Fibroblast of pulmonary artery (primary cell): ENCODE data around the gene TOPAZ1.

Source experiments
- DNase-seq: peaks from one replicate; pipeline ENCODE4 v3.0.0-alpha.2; 2010; ENCODE audit warnings: low read depth
- H3K4me3 ChIP-seq: replicated peaks from 2 replicates; pipeline ENCODE4 v1.5.1; 2011; ENCODE audit warnings: low read depth, mild to moderate bottlenecking, control low read depth, low read length, moderate library complexity
- CTCF ChIP-seq: IDR thresholded peaks from 2 replicates; pipeline ENCODE4 v1.5.1; 2011; ENCODE audit warnings: mild to moderate bottlenecking, control low read depth, low read length, inconsistent platforms; ENCODE audit errors: missing control alignments

The TOPAZ1 gene

GRCh38 chr3:44265815-44266214 lies 24.1 kb downstream of the TOPAZ1 start:
- DNase-seq: no peak
- no peak for TF ChIP-seq CTCF
- no peak overlapping the region for H3K4me3 ChIP-seq

- H3K4me3 ChIP-seq: no peak overlapping the region
- no peak for DNase-seq
Measured at GRCh38 chr3:44272191-44272590, 30.5 kb downstream of the TOPAZ1 start.

GRCh38 chr3:44277925-44278324 lies 36.2 kb downstream of the TOPAZ1 start:
- no peak overlapping the region for H3K4me3 ChIP-seq
- TF ChIP-seq CTCF: no peak
- DNase-seq: no peak

More at GRCh38 chr3:44272191-44272590, 30.5 kb downstream of the TOPAZ1 start:
- no peak for TF ChIP-seq CTCF

GRCh38 chr3:44280077-44280476 lies 38.4 kb downstream of the TOPAZ1 start:
- no peak for DNase-seq
- no peak for TF ChIP-seq CTCF
- H3K4me3 ChIP-seq: no peak overlapping the region

GRCh38 chr3:44280631-44281030 lies 38.9 kb downstream of the TOPAZ1 start:
- DNase-seq: no peak
- H3K4me3 ChIP-seq: no peak overlapping the region
- TF ChIP-seq CTCF: no peak

GRCh38 chr3:44284949-44285348 lies 43.3 kb downstream of the TOPAZ1 start:
- no peak overlapping the region for H3K4me3 ChIP-seq
- no peak for DNase-seq
- TF ChIP-seq CTCF: no peak

GRCh38 chr3:44289882-44290462 lies 48.3 kb downstream of the TOPAZ1 start:
- DNase-seq: no peak
- no peak overlapping the region for H3K4me3 ChIP-seq
- no peak for TF ChIP-seq CTCF
